Measurements from ENCODE around the gene DUSP15.

Gene DUSP15

DNA sequence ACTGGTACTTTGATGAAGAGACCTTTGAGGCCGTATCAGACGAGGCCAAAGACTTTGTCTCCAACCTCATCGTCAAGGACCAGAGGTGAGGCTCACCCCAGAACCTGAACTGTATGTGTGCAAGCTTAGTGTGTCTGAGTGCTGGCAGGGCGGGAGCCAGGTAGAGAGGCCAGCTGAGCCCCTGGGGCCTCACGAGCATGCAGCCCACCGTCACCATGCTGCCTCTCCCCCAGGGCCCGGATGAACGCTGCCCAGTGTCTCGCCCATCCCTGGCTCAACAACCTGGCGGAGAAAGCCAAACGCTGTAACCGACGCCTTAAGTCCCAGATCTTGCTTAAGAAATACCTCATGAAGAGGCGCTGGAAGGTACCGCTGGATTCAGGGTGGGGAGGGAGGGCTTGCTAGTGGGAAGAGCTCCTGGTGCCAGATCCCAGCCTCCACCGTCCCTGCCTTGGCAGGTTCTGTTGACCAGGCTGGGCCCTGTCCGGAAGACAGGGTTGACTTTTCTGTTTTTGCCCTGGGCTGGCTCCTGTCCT, 38.5 kb downstream of the DUSP15 start (continued):
- TF ChIP-seq SNAI2 (CRISPR knock-in tag; IDR thresholded peaks at IDR 0.05) (no peak), ZC3H10 (CRISPR knock-in tag; IDR thresholded peaks at IDR 0.05) (no peak), ZNF70 (CRISPR knock-in tag; IDR thresholded peaks at IDR 0.05) (no peak), CSDC2 (CRISPR knock-in tag; IDR thresholded peaks at IDR 0.05) (no peak)

DNA sequence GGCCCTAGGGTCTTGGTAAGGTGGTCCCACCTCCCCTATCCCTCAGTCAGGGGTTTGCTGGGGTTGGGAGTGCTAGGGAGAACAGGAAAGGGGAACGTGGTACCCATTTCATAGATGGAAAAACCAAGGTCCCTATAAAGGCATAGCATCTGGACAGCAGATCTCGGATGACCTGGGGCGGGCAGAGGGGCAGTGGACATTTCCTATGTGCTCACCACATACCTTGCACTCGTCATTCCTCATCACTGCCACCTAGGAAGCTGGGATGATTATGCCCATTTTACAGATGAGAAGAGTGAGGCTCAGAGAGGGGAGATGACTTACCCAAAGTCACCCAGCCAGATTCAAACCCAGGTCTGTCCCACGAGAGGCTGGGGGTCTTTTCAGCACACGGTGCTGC, 39.1 kb downstream of the DUSP15 start:
- TF ChIP-seq BACH2 (CRISPR knock-in tag; IDR thresholded peaks at IDR 0.05; ENCODE audit: borderline replicate concordance): no peak
- TF ChIP-seq, protein P1, sequence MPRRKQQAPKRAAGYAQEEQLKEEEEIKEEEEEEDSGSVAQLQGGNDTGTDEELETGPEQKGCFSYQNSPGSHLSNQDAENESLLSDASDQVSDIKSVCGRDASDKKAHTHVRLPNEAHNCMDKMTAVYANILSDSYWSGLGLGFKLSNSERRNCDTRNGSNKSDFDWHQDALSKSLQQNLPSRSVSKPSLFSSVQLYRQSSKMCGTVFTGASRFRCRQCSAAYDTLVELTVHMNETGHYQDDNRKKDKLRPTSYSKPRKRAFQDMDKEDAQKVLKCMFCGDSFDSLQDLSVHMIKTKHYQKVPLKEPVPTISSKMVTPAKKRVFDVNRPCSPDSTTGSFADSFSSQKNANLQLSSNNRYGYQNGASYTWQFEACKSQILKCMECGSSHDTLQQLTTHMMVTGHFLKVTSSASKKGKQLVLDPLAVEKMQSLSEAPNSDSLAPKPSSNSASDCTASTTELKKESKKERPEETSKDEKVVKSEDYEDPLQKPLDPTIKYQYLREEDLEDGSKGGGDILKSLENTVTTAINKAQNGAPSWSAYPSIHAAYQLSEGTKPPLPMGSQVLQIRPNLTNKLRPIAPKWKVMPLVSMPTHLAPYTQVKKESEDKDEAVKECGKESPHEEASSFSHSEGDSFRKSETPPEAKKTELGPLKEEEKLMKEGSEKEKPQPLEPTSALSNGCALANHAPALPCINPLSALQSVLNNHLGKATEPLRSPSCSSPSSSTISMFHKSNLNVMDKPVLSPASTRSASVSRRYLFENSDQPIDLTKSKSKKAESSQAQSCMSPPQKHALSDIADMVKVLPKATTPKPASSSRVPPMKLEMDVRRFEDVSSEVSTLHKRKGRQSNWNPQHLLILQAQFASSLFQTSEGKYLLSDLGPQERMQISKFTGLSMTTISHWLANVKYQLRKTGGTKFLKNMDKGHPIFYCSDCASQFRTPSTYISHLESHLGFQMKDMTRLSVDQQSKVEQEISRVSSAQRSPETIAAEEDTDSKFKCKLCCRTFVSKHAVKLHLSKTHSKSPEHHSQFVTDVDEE (CRISPR knock-in tag; IDR thresholded peaks at IDR 0.05): no peak
- no peak for TF ChIP-seq ZNF70 (CRISPR knock-in tag; IDR thresholded peaks at IDR 0.05)
- no peak for TF ChIP-seq ZFP3 (CRISPR knock-in tag; IDR thresholded peaks at IDR 0.05)
- TF ChIP-seq PPARA (CRISPR knock-in tag; IDR thresholded peaks at IDR 0.05; ENCODE audit: borderline replicate concordance): no peak
- no peak for TF ChIP-seq ZNF565 (CRISPR knock-in tag; conservative IDR thresholded peaks at IDR 0.05; ENCODE audit: low read depth)
- TF ChIP-seq SNAI2 (CRISPR knock-in tag; IDR thresholded peaks at IDR 0.05): no peak
- TF ChIP-seq OSR1 (CRISPR knock-in tag; IDR thresholded peaks at IDR 0.05): no peak
- TF ChIP-seq ISL1 (CRISPR knock-in tag; IDR thresholded peaks at IDR 0.05): no peak
- TF ChIP-seq, protein P2, sequence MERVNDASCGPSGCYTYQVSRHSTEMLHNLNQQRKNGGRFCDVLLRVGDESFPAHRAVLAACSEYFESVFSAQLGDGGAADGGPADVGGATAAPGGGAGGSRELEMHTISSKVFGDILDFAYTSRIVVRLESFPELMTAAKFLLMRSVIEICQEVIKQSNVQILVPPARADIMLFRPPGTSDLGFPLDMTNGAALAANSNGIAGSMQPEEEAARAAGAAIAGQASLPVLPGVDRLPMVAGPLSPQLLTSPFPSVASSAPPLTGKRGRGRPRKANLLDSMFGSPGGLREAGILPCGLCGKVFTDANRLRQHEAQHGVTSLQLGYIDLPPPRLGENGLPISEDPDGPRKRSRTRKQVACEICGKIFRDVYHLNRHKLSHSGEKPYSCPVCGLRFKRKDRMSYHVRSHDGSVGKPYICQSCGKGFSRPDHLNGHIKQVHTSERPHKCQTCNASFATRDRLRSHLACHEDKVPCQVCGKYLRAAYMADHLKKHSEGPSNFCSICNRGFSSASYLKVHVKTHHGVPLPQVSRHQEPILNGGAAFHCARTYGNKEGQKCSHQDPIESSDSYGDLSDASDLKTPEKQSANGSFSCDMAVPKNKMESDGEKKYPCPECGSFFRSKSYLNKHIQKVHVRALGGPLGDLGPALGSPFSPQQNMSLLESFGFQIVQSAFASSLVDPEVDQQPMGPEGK (CRISPR knock-in tag; IDR thresholded peaks at IDR 0.05; ENCODE audit: borderline replicate concordance): no peak
- TF ChIP-seq, protein P3, sequence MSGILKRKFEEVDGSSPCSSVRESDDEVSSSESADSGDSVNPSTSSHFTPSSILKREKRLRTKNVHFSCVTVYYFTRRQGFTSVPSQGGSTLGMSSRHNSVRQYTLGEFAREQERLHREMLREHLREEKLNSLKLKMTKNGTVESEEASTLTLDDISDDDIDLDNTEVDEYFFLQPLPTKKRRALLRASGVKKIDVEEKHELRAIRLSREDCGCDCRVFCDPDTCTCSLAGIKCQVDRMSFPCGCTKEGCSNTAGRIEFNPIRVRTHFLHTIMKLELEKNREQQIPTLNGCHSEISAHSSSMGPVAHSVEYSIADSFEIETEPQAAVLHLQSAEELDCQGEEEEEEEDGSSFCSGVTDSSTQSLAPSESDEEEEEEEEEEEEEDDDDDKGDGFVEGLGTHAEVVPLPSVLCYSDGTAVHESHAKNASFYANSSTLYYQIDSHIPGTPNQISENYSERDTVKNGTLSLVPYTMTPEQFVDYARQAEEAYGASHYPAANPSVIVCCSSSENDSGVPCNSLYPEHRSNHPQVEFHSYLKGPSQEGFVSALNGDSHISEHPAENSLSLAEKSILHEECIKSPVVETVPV (CRISPR knock-in tag; IDR thresholded peaks at IDR 0.05): no peak
- no peak for TF ChIP-seq ZC3H10 (CRISPR knock-in tag; IDR thresholded peaks at IDR 0.05)
- TF ChIP-seq ZNF8 (CRISPR knock-in tag; IDR thresholded peaks at IDR 0.05): no peak
- no peak for TF ChIP-seq GLIS3 (CRISPR knock-in tag; IDR thresholded peaks at IDR 0.05)
- TF ChIP-seq, protein P4, sequence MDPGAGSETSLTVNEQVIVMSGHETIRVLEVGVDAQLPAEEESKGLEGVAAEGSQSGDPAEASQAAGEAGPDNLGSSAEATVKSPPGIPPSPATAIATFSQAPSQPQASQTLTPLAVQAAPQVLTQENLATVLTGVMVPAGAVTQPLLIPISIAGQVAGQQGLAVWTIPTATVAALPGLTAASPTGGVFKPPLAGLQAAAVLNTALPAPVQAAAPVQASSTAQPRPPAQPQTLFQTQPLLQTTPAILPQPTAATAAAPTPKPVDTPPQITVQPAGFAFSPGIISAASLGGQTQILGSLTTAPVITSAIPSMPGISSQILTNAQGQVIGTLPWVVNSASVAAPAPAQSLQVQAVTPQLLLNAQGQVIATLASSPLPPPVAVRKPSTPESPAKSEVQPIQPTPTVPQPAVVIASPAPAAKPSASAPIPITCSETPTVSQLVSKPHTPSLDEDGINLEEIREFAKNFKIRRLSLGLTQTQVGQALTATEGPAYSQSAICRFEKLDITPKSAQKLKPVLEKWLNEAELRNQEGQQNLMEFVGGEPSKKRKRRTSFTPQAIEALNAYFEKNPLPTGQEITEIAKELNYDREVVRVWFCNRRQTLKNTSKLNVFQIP (CRISPR knock-in tag; IDR thresholded peaks at IDR 0.05; ENCODE audit: borderline replicate concordance, low read depth): no peak
- TF ChIP-seq ZFP30 (CRISPR knock-in tag; IDR thresholded peaks at IDR 0.05): no peak
- no peak for ATAC-seq

DNA sequence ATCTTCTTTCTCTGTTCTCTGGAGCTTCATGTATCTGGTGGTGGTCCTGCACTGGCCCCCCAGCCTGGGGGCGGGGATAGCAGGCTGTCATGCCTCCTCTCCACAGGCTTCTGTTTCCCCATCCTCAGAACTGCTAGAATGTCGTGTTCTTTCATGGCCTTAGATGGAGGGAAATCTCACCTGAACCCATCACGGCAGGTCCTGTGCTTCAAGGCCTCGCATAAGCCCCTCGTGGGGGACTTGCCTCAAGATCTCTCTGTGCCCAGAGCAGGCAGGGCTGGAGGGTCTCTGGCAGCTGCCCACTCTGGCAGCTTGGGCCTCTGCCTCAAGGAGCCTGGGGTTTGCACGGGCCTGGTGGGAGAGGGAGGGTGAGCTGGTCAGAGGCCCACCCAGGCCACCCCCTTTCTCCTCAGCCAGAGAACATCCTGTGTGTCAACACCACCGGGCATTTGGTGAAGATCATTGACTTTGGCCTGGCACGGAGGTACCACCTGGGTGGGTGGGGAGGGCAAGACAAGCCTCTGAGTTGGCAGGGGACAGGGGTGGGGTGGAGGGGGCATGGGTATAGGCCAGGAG, 39.8 kb downstream of the DUSP15 start:
- TF ChIP-seq ZNF565 (CRISPR knock-in tag; conservative IDR thresholded peaks at IDR 0.05; ENCODE audit: low read depth) (no peak), ZFP30 (CRISPR knock-in tag; IDR thresholded peaks at IDR 0.05) (no peak), OSR1 (CRISPR knock-in tag; IDR thresholded peaks at IDR 0.05) (no peak), ZNF70 (CRISPR knock-in tag; IDR thresholded peaks at IDR 0.05) (no peak), ISL1 (CRISPR knock-in tag; IDR thresholded peaks at IDR 0.05) (no peak), ZNF8 (CRISPR knock-in tag; IDR thresholded peaks at IDR 0.05) (no peak), ARNTL (CRISPR knock-in tag; IDR thresholded peaks at IDR 0.05; ENCODE audit: borderline replicate concordance, low read depth) (no peak), ZC3H10 (CRISPR knock-in tag; IDR thresholded peaks at IDR 0.05) (no peak), ZFP3 (CRISPR knock-in tag; IDR thresholded peaks at IDR 0.05) (no peak)
- TF ChIP-seq, protein P3 (CRISPR knock-in tag; IDR thresholded peaks at IDR 0.05): no peak
- no peak for ATAC-seq

Data from SK-N-SH treated with all-trans-retinoic acid at 6 μM for 48 hours (cell line).